HG03039 (cell line): Measurements from ENCODE around the gene ZNF24.

Experiments used
- ATAC-seq: cut with Tn5 transposase; IDR thresholded peaks from one replicate; pipeline ENCODE4 v1.9.1; 2021; ENCODE audit warnings: mild to moderate bottlenecking, moderate library complexity; ENCODE audit not compliant: unreplicated experiment

Gene ZNF24

DNA sequence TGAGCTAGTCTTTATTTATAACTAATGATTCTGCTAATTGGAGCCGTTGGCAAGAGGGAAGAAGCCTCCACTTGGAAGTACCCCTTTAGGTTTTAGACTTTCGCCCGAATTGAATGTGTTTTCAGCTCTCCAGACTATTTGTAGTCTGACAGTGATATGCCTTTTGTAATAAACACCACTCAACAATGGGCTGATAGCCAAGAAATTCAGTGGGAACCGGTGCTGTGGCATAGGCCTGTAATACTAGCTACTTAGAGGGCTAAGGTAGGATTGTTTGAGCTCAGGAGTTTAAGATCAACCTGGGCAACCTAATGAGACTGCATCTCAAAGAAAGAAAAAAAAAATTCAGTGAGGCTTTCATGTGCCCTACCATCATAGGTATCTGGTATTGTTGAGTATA is 40.6 kb downstream of the ZNF24 start:
- no peak for ATAC-seq

DNA sequence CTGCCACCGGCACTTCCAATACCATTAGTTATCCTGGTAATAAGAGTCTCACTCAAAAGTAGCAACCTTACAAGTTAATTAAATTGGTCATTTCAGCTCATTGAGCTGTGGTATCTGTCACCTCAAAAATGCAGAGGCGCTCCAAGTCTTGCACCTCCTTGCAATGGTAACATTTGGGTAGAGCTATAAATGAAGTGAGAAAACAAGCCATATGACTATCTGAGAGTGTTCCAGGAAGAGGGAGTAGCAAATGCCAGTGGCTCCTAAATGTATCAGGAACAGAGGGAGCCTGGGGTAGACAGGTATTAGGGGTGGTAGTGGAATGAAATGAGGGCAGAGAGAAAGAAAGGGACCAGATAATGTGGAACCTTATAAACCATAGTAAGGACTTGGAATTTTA is 48.2 kb downstream of the ZNF24 start:
- no peak for ATAC-seq

GRCh38 chr18:35291166-35291565 is 53.1 kb downstream of the ZNF24 start:
- no peak for ATAC-seq

- peak; percentile 83 for ATAC-seq
Observed at GRCh38 chr18:35290094-35290735, 54.0 kb downstream of the ZNF24 start, which contains the start of gene ZSCAN30. Gene ZSCAN30 (minus strand): TSS chr18:35290229. CDS start chr18:35264352, 25,877 bp downstream.

DNA sequence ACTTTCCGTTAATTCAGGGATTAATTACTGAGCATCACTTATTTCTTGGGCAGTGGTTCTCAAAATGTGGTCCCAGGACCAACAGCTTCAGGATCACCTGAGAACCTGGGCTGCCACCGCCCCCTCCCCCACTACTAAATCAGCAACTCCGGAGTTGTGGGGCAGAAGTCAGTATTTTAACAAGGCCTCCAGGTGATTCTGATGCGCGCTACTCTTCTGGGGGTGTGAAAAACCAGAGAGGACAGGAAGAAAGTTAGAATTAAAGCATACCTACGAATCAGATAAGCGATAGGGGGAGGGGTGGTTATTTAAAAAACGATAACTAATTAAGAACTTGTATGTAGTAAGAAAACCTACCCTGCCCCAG is 54.5 kb downstream of the ZNF24 start:
- ATAC-seq: peak; percentile 29

DNA sequence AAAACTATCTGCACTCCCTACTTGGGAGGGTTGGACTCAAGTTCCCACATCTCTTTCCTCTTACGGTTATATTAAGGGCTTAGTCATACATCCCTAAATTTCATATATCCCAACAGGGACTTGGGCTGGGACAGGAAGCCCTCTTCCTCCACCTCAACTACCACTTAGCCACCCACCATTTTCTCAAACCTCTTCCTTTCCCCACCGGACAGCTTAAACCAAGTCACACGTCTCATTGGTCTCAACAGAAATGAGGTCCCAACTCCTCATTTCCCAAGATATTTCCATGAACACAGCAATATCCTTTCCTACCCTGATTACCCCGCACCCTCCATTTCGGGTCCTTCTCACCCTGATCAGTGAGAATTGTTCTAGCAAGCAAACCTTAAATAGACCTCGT is 54.9 kb downstream of the ZNF24 start:
- no peak for ATAC-seq

DNA sequence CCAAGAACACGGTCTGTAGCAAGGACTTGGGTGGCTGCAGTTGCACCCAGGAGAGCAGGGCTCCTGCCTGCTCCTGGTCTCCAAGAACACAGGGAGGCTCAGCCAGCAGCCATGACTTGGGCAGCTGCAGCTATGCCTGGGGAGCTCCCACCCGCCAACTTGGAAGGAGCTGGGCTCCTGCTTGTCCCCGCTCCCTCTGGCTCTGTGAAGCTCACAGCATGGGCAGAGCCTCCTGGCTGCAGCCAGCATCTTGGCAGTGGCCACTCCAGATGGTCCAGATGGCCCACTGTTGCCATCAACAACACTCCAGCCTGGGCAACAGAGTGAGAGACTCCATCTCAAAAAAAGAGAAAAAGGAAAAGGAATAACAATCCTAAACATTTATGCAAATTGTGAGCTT is 59.4 kb downstream of the ZNF24 start:
- no peak for ATAC-seq

- ATAC-seq: no peak
Observed at GRCh38 chr18:35283923-35284794, 60.1 kb downstream of the ZNF24 start.

DNA sequence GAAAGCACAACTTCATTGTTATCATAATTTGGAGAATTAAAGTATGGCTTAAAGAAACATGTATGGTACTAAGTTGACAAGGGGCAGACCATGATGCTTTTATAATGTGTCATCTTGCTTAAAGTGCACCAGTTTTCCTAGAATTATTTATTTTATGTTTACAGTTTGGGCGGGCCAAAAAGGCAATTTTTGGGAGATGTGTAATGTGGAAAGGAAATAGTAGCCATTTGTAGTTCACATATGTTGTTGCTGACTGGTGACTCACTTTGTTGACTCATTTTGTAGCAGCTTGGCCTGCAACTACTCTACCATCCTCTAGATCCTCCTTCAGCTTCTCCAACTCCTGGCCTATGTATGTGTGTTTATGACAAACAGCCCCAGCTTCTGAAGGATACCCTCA is 61.9 kb downstream of the ZNF24 start:
- no peak for ATAC-seq
